NCI-H2196 treated with DMSO at 0.1 percent for 48 hours (cell line): Measurements from ENCODE around the gene CDR2L.
"Not testable (repeated sequence)": the region's sequence is repeated elsewhere in the genome, so short reads cannot be mapped to it uniquely, and the experiment has no call there.

Experiments used
- DNase-seq: peaks from one replicate; lab custom pipeline; 2025; ENCODE audit not compliant: unreplicated experiment; lab: John Stamatoyannopoulos, UW

CDR2L gene

GRCh38 chr17:75009139-75009724 lies 21.8 kb downstream of the CDR2L start:
- no peak for DNase-seq

DNA sequence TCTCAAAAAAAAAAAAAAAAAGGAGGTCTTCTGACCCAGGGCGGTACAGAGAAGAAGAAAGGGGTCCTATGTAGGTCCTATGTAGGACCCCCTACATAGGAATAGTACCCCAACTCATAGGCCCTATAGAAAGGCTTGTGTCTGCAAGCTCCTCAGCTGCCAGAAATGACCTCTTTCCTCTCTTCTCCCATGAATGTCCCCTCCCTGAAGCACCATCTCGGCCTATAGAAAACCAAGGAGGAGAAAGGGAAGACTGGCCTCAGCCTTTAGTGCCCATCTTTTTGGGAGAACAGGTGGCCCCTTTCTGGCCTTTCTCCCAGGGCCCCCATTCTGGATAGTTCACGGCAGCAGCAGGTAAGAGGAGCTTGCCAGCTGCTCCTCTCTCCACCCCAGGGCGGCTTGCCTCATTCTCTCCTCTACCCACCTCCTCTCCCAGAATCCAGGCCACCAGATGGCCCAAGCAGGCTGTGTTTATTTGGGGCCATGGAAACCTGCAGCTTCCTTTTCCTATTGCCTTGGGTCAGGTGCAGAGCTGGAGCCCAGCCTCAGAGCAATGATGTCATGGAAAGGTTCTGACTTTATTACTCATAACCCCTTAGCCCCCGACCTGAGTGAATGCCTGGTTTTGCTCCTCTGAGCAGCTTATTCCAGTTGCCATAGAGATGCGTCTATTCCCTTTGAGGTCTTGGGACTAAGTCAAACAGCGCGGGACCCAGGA lies 23.4 kb downstream of the CDR2L start:
- peak; percentile 92 for DNase-seq

- DNase-seq: peak; percentile 58
Measured at GRCh38 chr17:75011401-75012095, 24.1 kb downstream of the CDR2L start.

GRCh38 chr17:75012096-75012345 lies 24.6 kb downstream of the CDR2L start:
- no peak for DNase-seq

- peak; percentile 70 for DNase-seq
Measured at GRCh38 chr17:75012346-75013091, 25.1 kb downstream of the CDR2L start, which contains the start of gene MRPL58. Gene MRPL58, plus strand, starts transcription at chr17:75012670. Its CDS starts 17 bp downstream, at chr17:75012687.

DNA sequence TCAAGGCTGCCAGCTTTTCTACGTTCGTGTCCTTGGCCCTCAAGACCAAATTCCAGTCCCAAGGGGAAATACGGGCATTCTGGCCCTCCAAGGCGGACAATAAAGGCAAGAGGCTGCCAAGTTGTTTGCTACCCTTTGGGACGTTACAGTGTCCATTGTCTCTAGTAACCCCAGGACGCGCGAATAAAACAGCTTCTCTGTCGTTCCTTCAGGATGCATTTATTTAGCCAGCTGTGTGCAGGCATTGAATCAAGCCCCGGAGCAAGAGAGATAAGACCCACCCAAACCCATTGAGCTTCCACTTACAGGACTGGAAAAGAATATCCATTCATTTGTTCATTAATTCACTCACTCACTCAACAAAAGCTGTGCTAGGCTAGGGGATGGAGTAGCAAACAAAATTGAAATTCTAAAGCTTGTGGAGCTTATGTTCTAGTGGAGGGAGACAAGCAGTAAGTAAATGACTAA lies 25.7 kb downstream of the CDR2L start:
- DNase-seq: no peak

DNA sequence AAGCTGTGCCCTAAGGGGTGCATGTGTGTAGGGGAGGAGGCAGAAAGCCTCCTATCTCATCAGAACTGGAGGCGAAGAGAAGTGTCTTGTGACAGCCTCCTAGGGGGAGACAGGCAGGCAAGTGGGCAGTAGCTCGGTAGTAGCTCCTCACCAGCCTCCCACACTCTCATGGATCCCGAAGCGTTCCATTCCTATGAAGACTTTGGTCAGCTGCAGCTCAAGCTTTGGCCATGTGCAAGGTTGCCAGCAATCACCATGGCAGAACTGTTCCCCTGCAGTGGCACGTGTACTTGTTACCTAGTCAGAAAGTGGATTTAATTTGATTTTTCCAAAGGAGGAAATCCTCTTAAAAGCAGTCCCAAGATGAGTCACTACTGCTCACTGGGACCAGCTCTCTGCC lies 31.7 kb downstream of the CDR2L start:
- no peak for DNase-seq

GRCh38 chr17:75019710-75020109 lies 32.3 kb downstream of the CDR2L start:
- DNase-seq: no peak

GRCh38 chr17:75020331-75021110 lies 33.1 kb downstream of the CDR2L start:
- DNase-seq: no peak

DNA sequence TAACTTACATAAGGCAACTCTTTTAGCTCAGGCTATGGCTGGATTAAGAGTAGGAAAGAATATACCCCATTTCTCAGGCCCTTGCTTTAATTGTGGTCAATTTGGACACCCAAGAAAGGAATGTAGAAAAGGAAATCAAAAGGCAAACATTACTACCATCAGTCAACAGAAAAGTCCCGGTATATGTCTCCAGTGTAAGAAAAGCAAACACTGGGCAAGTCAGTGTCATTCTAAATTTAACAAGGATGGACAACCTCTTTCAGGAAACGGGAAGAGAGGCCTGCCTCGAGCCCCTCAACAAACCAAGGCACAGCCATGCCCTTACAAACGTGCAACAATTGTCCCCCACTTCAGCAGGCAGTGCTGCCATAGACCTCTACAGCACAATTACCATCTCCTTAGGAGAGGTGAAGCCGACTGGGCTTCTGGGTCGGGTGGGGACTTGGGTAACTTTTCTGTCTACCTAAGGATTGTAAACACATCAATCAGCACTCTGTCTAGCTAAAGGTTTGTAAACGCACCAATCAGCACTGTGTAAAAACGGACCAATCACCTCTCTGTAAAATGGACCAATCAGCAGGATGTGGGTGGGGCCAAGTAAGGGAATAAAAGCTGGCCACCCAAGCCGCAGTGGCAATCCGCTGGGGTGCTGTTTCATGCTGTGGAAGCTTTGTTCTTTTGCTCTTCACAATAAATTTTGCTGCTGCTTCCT lies 37.4 kb downstream of the CDR2L start:
- no peak for DNase-seq

- not testable (repeated sequence) for DNase-seq
Measured at GRCh38 chr17:75025398-75025734, 37.9 kb downstream of the CDR2L start.

- DNase-seq: not testable (repeated sequence)
Measured at GRCh38 chr17:75026650-75027049, 39.2 kb downstream of the CDR2L start.

- no peak for DNase-seq
Measured at GRCh38 chr17:75030161-75030560, 42.7 kb downstream of the CDR2L start.

GRCh38 chr17:75031972-75032719 lies 44.7 kb downstream of the CDR2L start:
- DNase-seq: peak; percentile 86

GRCh38 chr17:75032720-75033280 lies 45.4 kb downstream of the CDR2L start:
- no peak for DNase-seq

GRCh38 chr17:75033346-75034235 lies 46.2 kb downstream of the CDR2L start:
- peak; percentile 61 for DNase-seq

DNA sequence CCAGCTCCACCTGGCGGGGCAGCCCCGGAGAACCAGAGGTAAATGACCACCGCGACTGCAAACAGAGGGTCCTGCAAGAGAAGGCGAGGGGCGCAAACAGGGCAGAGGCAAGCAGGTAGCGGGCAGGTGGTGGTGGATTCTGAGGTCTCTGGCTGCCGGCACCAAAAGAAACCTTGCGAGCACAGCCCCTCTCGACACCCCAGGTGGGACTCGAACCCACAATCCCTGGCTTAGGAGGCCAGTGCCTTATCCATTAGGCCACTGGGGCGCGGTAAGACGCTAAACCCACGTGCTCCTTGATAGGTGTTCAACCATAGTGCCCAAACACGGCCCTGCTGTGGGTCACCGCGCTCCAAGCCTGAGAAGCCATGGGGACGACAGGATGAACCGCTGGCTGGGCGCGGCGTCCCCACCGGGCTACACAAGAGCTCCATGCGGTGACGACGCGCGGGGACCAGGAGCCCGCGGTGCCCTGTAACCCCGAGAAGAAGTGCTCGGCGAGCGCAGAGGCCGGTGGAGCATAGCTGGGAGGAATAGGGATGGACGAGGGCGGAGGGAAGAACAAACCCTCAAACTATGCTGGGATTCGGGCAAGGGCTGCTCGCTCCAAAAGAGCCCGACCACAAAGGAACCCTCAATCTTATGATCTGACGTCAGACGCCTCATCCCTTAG lies 46.9 kb downstream of the CDR2L start:
- peak; percentile 64 for DNase-seq
